ENCODE results near the gene PALM. TPM values are rescaled to one million over a fixed set of nuclear protein-coding genes. Genes with fewer than 3 reads are reported as not detected.
A peak's percentile ranks its signal among the peaks of the same experiment; 100 is the strongest.
"Not testable (repeated sequence)": the region's sequence is repeated elsewhere in the genome, so short reads cannot be mapped to it uniquely, and the experiment has no call there.

Gene PALM
- total and polyA plus RNA-seq, 4 donors: 16.2 to 45.7 (median 28.1) TPM

DNA sequence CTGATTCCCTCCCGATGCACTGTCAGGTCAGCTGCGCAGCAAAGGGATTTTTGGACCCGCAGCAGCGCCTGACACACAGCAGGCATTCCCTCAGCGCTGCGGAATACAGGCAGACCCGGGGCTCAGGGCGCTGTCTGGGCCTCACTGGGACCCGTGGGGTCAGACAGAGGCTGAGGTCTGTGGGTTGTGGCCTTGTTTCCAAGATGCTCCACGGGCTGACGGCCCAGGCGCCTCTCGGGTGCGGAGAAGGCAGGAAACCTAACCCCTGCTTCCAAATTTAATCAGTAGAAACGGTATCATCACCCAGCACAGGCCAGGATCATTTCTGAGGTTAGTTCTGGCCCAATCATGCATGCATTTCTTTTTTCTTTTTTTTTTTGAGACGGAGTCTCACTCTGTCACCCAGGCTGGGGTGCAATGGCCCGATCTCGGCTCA lies 45.0 kb upstream of the PALM start:
- TF ChIP-seq, protein P1, sequence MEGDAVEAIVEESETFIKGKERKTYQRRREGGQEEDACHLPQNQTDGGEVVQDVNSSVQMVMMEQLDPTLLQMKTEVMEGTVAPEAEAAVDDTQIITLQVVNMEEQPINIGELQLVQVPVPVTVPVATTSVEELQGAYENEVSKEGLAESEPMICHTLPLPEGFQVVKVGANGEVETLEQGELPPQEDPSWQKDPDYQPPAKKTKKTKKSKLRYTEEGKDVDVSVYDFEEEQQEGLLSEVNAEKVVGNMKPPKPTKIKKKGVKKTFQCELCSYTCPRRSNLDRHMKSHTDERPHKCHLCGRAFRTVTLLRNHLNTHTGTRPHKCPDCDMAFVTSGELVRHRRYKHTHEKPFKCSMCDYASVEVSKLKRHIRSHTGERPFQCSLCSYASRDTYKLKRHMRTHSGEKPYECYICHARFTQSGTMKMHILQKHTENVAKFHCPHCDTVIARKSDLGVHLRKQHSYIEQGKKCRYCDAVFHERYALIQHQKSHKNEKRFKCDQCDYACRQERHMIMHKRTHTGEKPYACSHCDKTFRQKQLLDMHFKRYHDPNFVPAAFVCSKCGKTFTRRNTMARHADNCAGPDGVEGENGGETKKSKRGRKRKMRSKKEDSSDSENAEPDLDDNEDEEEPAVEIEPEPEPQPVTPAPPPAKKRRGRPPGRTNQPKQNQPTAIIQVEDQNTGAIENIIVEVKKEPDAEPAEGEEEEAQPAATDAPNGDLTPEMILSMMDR (IDR thresholded peaks at IDR 0.05; ENCODE audit: control extremely low read depth, extremely low read depth): no peak
- H3K9me3 ChIP-seq (ENCODE audit: control insufficient read depth in 4 of 4, insufficient read depth in 3 of 4, low read length in 3 of 4): no peaks in the 10 kb centered on the region
- H3K27me3 ChIP-seq (ENCODE audit: control insufficient read depth in 3 of 3, insufficient read depth in 3 of 3, low read length in 2 of 3): no peaks in the 10 kb centered on the region
- WGBS, 2 donors: 64 to 67% methylated on average over 17 to 18 of the region's 18 CpGs
- H3K4me3 ChIP-seq: peak overlapping the region; percentile 47
- no peaks in the 10 kb centered on the region for H3K36me3 ChIP-seq (ENCODE audit: control insufficient read depth in 4 of 4, insufficient read depth in 4 of 4, low read length in 4 of 4)
- DNase-seq (no peak), ATAC-seq (ENCODE audit: insufficient read depth, low FRiP score) (no peak)
- H3K4me1 ChIP-seq (ENCODE audit: control insufficient read depth in 5 of 5, insufficient read depth in 5 of 5, low read length in 5 of 5): peaks cover 0 to 40% (median 10%) of the 10 kb centered on the region in 5 donors
- peak overlapping the region; percentile 89 to 91 for H3K27ac ChIP-seq (ENCODE audit: low read depth in 1 of 2, low read length in 1 of 2)
- H3K9ac ChIP-seq (ENCODE audit: insufficient read depth in 1 of 2, low read length in 2 of 2): no peak overlapping the region

DNA sequence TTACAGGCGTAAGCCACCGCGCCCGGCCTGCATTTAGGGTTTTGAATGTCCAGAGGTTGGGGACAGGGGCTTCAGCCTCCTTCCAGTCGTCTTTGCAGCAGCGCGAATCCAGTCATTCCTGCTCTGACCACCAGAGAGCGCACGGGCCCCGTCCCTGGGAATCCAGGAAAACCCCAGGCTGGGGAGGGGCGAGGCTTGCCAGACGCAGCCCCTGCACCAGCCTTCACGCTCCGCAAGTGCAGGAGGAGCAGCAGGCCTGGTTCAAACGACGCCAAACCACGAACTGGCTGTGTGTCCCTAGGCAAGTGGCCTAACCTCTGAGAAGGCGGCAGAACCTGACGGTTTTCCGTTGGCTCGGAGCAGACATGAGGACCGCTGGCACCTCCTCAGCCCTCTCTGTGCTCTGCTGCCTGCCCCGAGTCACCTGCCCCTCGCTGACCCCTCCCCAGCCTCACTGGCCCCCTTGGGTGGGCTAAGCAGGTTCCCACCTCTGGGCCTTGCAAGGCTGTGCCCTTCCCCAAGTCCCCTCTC lies 43.8 kb upstream of the PALM start:
- H3K9ac ChIP-seq (ENCODE audit: insufficient read depth in 1 of 2, low read length in 2 of 2): no peak overlapping the region
- H3K4me1 ChIP-seq (ENCODE audit: control insufficient read depth in 5 of 5, insufficient read depth in 5 of 5, low read length in 5 of 5): peaks cover 0 to 27% (median 10%) of the 10 kb centered on the region in 5 donors
- peak overlapping the region; percentile 15 for H3K4me3 ChIP-seq
- 6 to 7% methylated on average over 23 to 24 of the region's 24 CpGs for WGBS, 2 donors
- ATAC-seq (ENCODE audit: insufficient read depth, low FRiP score) (no peak), DNase-seq (peak; percentile 81 to 89 (median 85))
- peak overlapping the region in 1 of 2 donors; percentile 32 for H3K27ac ChIP-seq (ENCODE audit: low read depth in 1 of 2, low read length in 1 of 2)
- TF ChIP-seq, protein P1 (IDR thresholded peaks at IDR 0.05; ENCODE audit: control extremely low read depth, extremely low read depth): peak; percentile 94
- H3K36me3 ChIP-seq (ENCODE audit: control insufficient read depth in 4 of 4, insufficient read depth in 4 of 4, low read length in 4 of 4): no peaks in the 10 kb centered on the region
- no peaks in the 10 kb centered on the region for H3K9me3 ChIP-seq (ENCODE audit: control insufficient read depth in 4 of 4, insufficient read depth in 3 of 4, low read length in 3 of 4)
- H3K27me3 ChIP-seq (ENCODE audit: control insufficient read depth in 3 of 3, insufficient read depth in 3 of 3, low read length in 2 of 3): no peaks in the 10 kb centered on the region

DNA sequence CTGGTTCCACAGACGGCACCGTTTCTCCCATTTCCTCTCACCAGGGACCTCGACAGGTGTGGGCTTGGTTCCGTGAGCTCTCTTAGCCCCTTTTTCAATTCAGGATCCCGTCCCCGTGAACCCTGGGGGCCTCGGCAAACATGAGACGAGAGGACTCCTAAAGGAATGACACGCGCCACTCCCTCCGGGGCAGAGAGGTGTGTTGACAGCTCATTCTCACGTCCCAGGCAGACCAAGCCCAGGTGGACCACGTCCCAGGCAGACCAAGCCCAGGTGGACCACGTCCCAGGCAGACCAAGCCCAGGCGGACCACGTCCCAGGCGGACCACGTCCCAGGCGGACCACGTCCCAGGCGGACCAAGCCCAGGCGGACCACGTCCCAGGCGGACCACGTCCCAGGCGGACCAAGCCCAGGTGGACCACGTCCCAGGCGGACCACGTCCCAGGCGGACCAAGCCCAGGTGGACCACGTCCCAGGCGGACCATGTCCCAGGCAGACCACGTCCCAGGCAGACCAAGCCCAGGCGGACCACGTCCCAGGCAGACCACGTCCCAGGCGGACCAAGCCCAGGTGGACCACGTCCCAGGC lies 41.7 kb upstream of the PALM start:
- H3K4me1 ChIP-seq (ENCODE audit: control insufficient read depth in 5 of 5, insufficient read depth in 5 of 5, low read length in 5 of 5): peaks cover 0 to 11% (median 2%) of the 10 kb centered on the region in 5 donors
- H3K4me3 ChIP-seq; H3K27ac ChIP-seq (ENCODE audit: low read depth in 1 of 2, low read length in 1 of 2); DNase-seq; H3K9ac ChIP-seq (ENCODE audit: insufficient read depth in 1 of 2, low read length in 2 of 2); ATAC-seq (ENCODE audit: insufficient read depth, low FRiP score); H3K9me3 ChIP-seq (ENCODE audit: control insufficient read depth in 4 of 4, insufficient read depth in 3 of 4, low read length in 3 of 4); H3K36me3 ChIP-seq (ENCODE audit: control insufficient read depth in 4 of 4, insufficient read depth in 4 of 4, low read length in 4 of 4); H3K27me3 ChIP-seq (ENCODE audit: control insufficient read depth in 3 of 3, insufficient read depth in 3 of 3, low read length in 2 of 3): not testable (repeated sequence)
- 91% methylated on average over 28 to 38 of the region's 38 CpGs for WGBS, 2 donors

DNA sequence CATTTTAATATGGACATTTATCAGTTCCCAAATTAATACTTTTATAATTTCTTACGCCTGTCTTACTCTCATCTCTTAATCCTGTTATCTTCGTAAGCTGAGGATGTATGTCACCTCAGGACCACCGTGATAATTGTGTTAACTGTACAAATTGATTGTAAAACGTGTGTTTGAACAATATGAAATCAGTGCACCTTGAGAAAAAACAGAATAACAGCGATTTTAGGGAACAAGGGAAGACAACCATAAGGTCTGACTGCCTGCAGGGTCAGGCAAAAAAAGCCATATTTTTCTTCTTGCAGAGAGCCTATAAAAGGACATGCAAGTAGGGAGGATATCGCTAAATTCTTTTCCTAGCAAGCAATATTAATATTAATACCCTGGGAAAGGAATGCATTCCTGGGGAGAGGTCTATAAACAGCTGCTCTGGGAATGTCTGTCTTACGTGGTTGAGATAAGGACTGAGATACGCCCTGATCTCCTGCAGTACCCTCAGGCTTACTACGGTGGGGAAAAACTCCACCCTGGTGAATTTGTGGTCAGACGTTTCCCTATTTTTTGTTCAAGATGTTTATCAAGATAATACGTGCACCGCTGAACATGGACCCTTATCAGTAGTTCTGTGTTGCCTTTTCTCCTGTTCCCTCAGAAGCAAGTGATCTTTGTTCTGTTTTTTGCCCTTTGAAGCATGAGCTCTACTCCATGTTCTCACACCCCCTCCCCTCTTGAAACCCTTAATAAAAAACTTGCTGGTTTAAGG lies 39.9 kb upstream of the PALM start:
- not testable (repeated sequence) for H3K27me3 ChIP-seq (ENCODE audit: control insufficient read depth in 3 of 3, insufficient read depth in 3 of 3, low read length in 2 of 3); ATAC-seq (ENCODE audit: insufficient read depth, low FRiP score); H3K27ac ChIP-seq (ENCODE audit: low read depth in 1 of 2, low read length in 1 of 2); H3K4me1 ChIP-seq (ENCODE audit: control insufficient read depth in 5 of 5, insufficient read depth in 5 of 5, low read length in 5 of 5); H3K36me3 ChIP-seq (ENCODE audit: control insufficient read depth in 4 of 4, insufficient read depth in 4 of 4, low read length in 4 of 4); H3K9ac ChIP-seq (ENCODE audit: insufficient read depth in 1 of 2, low read length in 2 of 2); H3K4me3 ChIP-seq; H3K9me3 ChIP-seq (ENCODE audit: control insufficient read depth in 4 of 4, insufficient read depth in 3 of 4, low read length in 3 of 4); DNase-seq
- 42 to 54% methylated on average over 12 of the region's 12 CpGs for WGBS, 2 donors

Measured in lung (tissue), 12 donors.